Transverse colon (tissue), 4 donors: ENCODE results near the gene HOXA2.

Experiments
- CTCF ChIP-seq, 5 experiments: fragments of 200-600 bp in 3 of 5; fragments of 450-650 bp in 2 of 5; sonication (generic) in 3 of 5; IDR thresholded peaks; 1 replicate in 2 of 5; 2 replicates in 3 of 5; pipeline ENCODE4 v1.5.1; 2016 to 2017; ENCODE audit warnings: antibody characterized with exemption in 5 of 5, inconsistent platforms in 3 of 5, mild to moderate bottlenecking in 2 of 5, moderate library complexity in 1 of 5
- POLR2AphosphoS5 ChIP-seq, 3 donors: sonication (generic); formaldehyde crosslinking; IDR thresholded peaks; one replicate each; pipeline ENCODE4 v1.6.1; 2016; ENCODE audit warnings: antibody characterized with exemption in 3 of 3

- TF ChIP-seq CTCF (IDR thresholded peaks at IDR 0.05) (no peak), POLR2AphosphoS5 (IDR thresholded peaks at IDR 0.05) (peak in 1 of 3 donors; percentile 22)
Measured at GRCh38 chr7:27107391-27108381, 5.2 kb upstream of the HOXA2 start.
